ENCODE data around the gene CFAP54. TPM values are rescaled to one million over a fixed set of nuclear protein-coding genes. Genes with fewer than 3 reads are reported as not detected.
A peak's percentile ranks its signal among the peaks of the same experiment; 100 is the strongest.

CFAP54 gene
- total RNA-seq, 6 donors from 2014 or later: 0.66 to 48.8 (median 7.4) TPM

GRCh38 chr12:96769400-96769799 is 280.0 kb downstream of the CFAP54 start:
- DNase-seq (no peak), ATAC-seq (ENCODE audit: low FRiP score in 2 of 2) (peak in 1 of 2 donors; percentile 6)
- Histone ChIP-seq H3K4me1 (no peaks in the 10 kb centered on the region), H3K27ac (no peak overlapping the region), H3K9me3 (no peaks in the 10 kb centered on the region), H3K36me3 (no peaks in the 10 kb centered on the region), H3K27me3 (no peaks in the 10 kb centered on the region), H3K4me3 (no peak overlapping the region)
- TF ChIP-seq POLR2A (IDR thresholded peaks at IDR 0.05) (no peak), POLR2AphosphoS5 (IDR thresholded peaks at IDR 0.05) (no peak), CTCF (IDR thresholded peaks at IDR 0.05) (no peak), EP300 (IDR thresholded peaks at IDR 0.05) (no peak)
- 70 to 81% methylated on average over 7 of the region's 7 CpGs for WGBS, 2 donors

DNA sequence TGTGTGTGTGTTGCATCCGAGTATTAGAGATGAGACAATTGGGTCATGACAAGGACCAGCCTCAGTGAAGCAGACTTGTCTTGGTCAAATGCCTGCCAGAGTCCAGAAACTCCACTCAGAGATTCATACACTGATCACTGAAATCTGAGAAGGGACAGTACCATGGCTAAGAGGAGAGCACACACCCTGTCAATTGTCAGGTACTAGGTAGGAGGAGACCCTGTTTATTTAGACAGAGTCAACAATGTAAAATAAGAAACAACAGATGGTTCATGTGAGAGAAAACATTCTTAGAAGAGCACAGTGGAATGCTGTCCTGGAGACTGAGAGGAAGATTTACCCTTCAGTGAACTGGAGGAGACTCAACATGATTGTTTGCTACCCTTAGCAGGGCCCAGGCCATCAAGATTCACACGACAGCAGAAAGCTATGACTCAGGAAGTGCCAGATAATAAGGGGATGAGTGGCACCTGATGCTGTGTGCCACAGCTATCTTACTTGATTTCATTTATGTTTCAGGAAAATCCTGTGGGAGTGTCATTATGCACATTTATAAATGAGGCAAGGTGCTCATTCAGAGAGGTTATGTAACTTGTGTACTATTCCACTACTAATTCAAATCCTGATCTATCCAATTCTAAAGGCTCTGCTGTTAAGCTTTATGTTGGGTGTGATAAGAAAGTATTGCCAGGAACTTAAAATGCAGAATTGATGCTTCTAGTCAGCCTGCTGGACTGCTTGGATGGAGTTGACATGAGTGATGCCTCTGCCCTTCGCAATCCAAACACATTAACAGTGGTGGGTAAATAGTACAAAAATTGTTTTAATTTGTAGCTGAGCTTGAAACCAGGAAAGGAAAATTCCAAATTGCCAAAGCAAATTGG is 281.1 kb downstream of the CFAP54 start:
- no peaks in the 10 kb centered on the region for H3K27me3 ChIP-seq
- no peaks in the 10 kb centered on the region for H3K9me3 ChIP-seq
- WGBS, 2 donors: 72% methylated on average over 3 of the region's 3 CpGs
- TF ChIP-seq CTCF (IDR thresholded peaks at IDR 0.05): no peak
- no peak for TF ChIP-seq POLR2A (IDR thresholded peaks at IDR 0.05)
- TF ChIP-seq POLR2AphosphoS5 (IDR thresholded peaks at IDR 0.05): no peak
- DNase-seq: no peak
- H3K4me1 ChIP-seq: no peaks in the 10 kb centered on the region
- no peak overlapping the region for H3K4me3 ChIP-seq
- H3K36me3 ChIP-seq: no peaks in the 10 kb centered on the region
- no peak for ATAC-seq (ENCODE audit: low FRiP score in 2 of 2)
- no peak overlapping the region for H3K27ac ChIP-seq

- WGBS, 2 donors: 97 to 100% methylated on average over 2 of the region's 2 CpGs
- DNase-seq (no peak), ATAC-seq (ENCODE audit: low FRiP score in 2 of 2) (no peak)
- no peaks in the 10 kb centered on the region for H3K36me3 ChIP-seq
- no peaks in the 10 kb centered on the region for H3K9me3 ChIP-seq
- no peaks in the 10 kb centered on the region for H3K27me3 ChIP-seq
- no peaks in the 10 kb centered on the region for H3K4me1 ChIP-seq
- no peak overlapping the region for H3K27ac ChIP-seq
- no peak overlapping the region for H3K4me3 ChIP-seq
- TF ChIP-seq EP300 (IDR thresholded peaks at IDR 0.05) (no peak), POLR2A (IDR thresholded peaks at IDR 0.05) (no peak), POLR2AphosphoS5 (IDR thresholded peaks at IDR 0.05) (no peak), CTCF (IDR thresholded peaks at IDR 0.05) (no peak)
Measured at GRCh38 chr12:96773031-96773430, 283.7 kb downstream of the CFAP54 start.

- TF ChIP-seq POLR2AphosphoS5 (IDR thresholded peaks at IDR 0.05) (no peak), CTCF (IDR thresholded peaks at IDR 0.05) (no peak), EP300 (IDR thresholded peaks at IDR 0.05) (no peak), POLR2A (IDR thresholded peaks at IDR 0.05) (no peak)
- H3K36me3 ChIP-seq: no peaks in the 10 kb centered on the region
- ATAC-seq (ENCODE audit: low FRiP score in 2 of 2) (no peak), DNase-seq (no peak)
- no peaks in the 10 kb centered on the region for H3K9me3 ChIP-seq
- no peak overlapping the region for H3K4me3 ChIP-seq
- H3K27me3 ChIP-seq: no peaks in the 10 kb centered on the region
- WGBS, 2 donors: 89 to 92% methylated on average over 9 of the region's 9 CpGs
- H3K27ac ChIP-seq: no peak overlapping the region
- no peaks in the 10 kb centered on the region for H3K4me1 ChIP-seq
Measured at GRCh38 chr12:96774496-96775256, 285.3 kb downstream of the CFAP54 start.

Data from upper lobe of left lung (tissue), 6 donors.